ENCODE data around the gene GAD1.

GAD1 gene

DNA sequence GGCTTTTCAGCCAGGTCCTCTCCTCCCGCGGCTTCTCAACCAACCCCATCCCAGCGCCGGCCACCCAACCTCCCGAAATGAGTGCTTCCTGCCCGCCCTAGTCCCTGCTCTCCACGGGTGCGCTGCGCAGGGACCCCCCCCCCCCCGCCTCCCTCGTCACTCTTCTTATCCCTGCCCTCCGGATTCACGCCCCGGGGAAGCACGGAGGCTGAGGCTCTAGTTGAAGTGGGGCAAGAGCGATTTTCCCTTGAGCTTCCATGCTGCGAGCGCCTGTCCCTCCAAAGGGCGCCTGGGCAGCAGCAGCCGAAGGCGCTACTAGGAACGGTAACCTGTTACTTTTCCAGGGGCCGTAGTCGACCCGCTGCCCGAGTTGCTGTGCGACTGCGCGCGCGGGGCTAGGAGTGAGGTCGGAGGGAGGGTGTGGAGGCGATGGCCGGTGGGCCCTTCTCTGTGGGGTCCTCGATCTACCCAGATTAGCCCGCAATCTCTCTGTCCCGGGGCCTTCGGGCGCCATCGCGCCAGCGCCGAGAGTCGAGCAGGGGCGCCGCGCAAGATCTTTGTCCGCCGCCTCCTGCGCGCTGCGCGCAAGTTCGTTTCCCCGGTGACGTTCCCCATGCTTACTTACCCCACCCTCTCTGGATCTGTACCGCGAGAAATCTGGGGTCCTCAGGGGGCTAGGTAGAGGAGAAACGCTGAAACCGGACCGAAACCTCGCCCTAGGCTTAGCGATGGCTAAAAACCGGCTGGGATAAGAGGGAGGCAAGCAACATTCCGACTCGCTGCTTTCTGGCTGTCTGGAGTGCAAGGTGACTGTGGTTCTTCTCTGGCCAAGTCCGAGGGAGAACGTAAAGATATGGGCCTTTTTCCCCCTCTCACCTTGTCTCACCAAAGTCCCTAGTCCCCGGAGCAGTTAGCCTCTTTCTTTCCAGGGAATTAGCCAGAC, 677 bp downstream of the GAD1 start:
- Histone ChIP-seq H3K4me3 (peak overlapping the region; percentile 17 to 45 (median 29)), H3K27ac (no peak overlapping the region)

DNA sequence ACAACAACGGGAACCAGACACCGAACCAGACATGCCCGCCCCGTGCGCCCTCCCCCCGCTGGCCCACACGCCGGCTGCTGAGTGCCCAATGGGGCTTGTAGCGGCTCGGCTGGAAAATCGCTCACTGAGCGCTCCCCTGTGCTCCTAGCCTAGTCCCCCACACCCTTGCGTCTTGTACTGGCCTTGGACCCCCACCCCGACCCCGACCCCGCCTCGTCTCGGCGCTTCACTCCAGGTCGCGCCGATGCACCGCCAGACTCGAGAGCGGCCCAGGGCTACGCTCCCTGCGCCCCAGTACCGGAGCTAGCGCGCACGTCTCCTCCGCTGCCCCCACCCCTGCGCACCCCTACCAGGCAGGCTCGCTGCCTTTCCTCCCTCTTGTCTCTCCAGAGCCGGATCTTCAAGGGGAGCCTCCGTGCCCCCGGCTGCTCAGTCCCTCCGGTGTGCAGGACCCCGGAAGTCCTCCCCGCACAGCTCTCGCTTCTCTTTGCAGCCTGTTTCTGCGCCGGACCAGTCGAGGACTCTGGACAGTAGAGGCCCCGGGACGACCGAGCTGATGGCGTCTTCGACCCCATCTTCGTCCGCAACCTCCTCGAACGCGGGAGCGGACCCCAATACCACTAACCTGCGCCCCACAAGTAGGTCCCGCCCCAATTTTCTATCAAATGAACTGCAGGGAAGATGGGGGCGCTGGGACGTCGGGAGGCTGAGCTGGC, 1.5 kb downstream of the GAD1 start:
- H3K4me3 ChIP-seq, result peak overlapping the region in 5 of 7 experiments; percentile 19 to 45 (median 32)

DNA sequence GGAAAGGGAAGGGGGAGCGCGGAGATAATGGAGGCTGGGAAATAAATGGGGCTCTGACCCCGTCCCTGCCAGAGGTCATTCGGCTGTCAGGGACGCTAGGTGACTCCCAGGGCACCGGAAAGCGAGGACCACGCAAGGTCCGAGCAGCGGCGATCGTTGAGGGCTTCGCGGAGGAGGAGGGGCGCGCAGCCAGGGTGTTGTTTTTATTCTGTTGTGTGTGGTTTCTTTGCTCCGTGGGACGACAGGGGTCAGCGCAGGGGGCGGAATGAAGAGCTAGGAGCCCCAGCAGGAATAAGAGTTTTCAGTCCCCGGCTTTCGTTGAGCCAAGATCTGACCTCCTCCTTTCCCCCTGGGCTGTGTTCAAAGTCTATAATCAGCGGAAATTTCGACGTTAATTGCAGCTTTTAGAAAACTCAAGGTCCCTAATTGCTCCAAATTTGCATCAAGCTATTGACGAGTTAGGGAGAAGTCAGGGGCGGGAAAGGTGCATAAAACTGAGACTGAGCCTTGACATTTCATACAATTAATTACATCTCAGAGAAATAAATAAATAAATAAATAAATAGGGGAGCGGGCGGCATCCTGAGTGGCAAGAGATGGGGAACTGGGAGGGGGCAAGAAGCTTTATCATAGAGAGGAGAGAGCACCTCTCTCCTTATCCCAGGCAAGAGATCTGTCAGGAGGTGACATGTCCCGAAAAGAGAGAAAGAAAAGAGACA, 2.2 kb downstream of the GAD1 start:
- Histone ChIP-seq H3K27ac (no peak overlapping the region), H3K4me3 (peak overlapping the region in 1 of 7 experiments; percentile 38)

More for the DNA sequence above, 1.5 kb downstream of the GAD1 start:
- no peak overlapping the region for H3K27ac ChIP-seq

DNA sequence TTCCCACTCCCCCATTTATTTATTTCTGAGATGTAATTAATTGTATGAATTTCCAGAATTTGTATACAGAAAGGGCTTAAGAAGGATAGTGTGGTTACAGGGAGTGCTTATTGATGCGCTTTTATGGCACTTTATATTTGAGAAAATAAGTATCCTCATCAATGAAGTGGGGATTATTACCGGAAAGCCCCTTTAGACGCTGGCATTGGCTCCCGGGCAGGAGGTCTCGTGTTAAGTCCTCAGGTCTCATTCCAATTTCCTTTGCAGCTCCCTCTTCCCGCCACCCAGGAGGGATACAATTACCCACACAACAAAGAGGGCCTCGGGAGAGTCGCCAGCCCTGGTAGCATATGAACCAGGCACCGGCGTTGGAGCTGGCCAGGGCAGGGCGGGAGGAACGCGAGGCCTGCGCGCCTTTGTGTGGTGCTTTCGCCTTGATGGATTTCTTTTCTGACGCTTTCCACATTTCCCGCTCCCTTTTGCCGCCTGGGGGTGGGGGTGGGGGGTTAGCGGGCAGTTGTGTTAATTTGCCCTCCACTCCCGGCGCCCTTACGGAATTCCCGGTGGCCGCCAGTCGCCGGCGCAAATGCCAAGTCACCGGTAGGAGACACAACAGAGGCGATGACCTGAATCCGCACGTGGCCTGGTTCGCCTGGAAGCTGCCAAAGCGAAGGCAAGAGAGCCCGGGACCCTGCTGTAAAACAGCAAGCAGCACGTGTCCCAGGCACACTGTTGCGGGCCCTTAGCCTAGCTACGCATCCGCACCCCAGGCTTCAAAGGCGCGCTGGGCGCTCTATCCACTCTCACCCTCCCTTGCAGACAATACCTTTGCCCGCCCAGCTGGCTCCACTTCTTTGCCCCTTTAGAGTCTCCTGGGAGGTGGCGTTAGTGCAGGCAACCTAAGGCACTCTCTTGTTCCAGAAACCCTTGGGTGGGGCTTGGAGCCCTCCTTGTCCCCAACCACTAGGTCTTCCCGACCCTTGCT, 3.3 kb downstream of the GAD1 start:
- no peak overlapping the region for H3K27ac ChIP-seq

DNA sequence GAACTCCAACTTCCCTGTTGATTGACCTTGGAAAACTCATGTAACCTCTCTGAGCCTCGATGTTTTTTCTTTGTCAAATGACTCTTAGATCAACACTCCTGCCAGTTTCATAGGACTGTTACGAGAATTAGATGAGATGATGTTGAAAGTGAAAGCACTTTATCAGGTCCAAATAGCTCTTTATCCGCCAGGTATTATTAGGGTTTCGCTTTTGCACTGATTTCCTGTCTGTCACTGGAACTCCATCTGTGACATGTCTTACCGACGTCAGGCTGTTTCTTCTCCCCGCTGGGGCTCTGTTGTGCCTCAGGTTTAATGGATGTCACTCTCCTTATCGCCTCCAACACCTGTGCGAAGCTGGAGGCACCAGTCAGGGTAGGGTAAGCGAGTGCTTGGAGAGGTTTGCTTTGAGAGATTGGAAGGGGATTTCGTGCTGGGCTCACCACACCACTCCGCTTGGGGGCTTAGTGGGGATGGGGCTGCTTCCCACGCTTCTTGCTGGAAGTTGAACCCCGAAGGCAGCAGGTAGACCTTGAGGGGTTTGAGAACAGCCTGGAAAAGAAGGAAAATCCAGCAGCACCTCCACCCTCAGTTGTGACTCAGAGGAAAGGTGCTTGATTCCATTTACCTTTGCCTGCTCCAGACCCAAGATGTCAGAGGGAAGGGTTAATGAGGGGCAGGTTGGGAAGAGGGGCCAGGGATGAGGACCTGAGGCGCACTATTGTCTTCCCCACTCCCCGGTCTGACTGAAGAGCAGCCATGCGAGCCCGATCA, 4.3 kb downstream of the GAD1 start:
- Histone ChIP-seq H3K4me3 (peak overlapping the region in 4 of 7 experiments; percentile 6 to 28 (median 15)), H3K27ac (no peak overlapping the region)

More for the DNA sequence above, 3.3 kb downstream of the GAD1 start:
- peak overlapping the region in 3 of 7 experiments; percentile 6 to 23 (median 19) for H3K4me3 ChIP-seq

DNA sequence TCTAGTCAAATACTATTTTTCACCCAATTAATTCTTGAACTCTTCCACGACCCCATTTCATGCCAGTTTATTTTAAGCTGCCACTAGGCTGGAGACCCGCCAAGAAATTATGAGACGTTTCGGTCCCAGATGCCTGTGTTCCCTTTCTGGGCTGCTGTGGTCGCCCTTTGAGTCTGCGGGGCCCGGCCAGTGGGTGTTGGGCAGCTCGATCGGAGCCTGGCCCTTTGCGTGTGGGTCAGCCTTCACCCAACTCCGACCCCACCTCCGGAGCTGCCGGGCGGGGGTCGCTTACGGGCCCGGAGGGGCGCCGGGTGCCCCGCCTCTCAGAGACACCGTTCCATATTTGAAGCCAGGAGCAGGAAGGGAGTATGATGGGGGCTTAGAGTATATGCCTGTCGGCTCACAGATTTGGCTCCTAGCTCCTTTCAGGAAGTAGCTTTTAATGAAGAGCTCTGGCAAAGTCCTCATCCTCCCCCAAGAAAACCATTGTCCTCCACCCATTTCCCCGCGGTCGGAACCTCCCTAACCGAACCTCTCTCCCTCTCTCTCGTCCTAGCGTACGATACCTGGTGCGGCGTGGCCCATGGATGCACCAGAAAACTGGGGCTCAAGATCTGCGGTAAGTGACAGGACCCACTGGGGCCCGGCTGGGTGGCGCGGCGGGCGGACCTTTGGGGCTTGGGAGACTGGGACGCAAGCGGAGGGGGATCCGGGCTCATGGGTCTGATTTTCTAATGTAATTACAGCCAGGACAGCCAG, 5.0 kb downstream of the GAD1 start:
- Histone ChIP-seq H3K4me3 (peak overlapping the region in 2 of 7 experiments; percentile 23 to 28), H3K27ac (no peak overlapping the region)

DNA sequence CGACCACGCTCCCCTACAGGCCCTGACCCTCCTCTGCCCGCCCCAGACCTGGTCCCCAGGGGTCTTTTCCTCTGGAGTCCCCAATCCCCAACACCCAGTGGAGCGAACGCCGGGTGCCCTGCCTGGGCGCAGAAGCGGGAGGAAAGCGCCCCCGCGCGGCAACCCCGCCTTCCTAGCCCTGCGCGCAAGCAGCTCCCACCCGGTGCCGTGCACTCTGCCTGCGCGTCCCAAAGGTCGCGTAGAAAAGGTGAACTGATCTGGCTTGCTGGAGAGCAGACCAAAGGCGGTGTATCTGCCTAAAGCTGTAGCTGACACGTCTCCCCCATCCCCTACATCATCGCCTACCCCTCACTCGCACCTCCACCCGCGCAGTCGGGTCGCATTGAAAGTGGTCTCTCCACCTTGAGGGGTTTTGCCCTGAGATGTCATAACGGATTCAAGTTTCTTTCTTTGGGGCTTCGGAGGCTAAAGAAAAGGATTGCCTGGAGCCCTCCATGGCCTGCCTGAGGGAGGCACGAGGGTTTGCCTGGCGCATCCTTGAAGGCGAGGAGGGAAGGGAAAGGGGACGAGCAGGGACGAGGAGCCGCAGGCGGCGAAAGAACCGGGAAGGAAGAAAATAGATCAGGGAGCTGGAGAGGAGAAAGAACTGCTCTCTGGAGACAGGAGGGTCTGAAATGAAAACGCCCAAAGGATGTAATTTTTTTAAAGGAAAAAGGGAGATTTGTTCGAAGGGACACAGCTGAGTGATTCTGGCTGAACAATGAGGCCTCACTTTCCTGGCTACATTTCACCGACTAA, 5.8 kb downstream of the GAD1 start:
- H3K27ac ChIP-seq, result no peak overlapping the region
- H3K4me3 ChIP-seq, result peak overlapping the region in 2 of 7 experiments; percentile 7 to 28

DNA sequence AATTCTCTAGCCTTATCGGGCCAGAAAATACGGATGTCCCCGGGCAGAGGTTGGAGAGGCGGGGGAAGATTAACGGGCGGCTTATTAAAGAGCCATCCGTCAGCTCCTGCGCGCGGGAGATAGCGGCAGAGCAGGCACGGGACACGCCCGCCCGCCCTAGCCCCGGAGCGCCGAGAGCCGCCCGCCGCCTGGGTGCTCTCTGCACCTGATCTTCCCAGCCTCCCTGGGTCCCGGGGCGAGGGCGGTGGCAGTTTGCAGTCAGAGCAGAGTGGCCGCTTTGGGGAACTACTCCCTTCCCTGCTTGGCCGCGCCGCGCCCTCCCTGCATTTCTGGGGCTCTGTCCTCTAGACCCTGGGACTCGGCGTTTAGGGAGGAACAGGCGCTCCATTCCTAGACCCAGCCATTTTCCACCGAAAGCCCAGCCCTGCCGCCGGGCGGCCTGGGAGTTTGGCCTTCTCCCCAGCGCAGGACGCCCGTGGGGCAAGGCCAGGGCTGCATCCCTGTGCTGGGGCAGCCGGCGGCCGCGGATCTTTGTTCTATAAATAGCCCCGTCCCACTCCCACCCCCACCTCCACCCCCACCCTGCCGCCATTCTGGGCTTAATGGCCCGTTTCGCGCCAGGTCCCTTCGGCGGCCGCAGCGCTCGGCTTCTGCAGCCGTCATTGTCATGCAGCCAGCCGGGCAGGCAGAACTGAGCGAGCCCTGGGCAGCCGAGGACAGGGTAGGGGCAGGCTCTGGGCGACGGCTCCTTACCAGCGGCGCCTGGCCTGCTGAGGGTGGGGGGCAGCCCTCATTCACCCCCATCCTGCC, 6.6 kb downstream of the GAD1 start:
- Histone ChIP-seq H3K27ac (no peak overlapping the region), H3K4me3 (peak overlapping the region in 2 of 7 experiments; percentile 7 to 25)

DNA sequence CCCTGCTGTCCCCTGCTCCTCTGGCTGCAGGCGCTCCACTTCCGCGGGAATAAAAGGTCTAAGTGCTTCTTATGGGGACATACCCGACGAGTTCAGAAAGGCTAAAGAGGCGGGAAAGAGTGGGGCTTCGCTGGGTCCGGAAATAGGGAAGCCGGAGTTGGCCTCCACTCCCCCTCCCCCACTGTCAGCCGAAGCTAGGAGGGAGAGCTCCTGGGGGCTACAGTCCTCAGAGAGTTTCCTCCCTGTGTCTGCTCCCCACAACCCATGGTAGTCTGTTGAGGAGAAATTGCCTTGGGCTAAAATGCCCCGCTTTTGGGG, 7.2 kb downstream of the GAD1 start:
- Histone ChIP-seq H3K4me3 (peak overlapping the region in 1 of 7 experiments; percentile 7), H3K27ac (no peak overlapping the region)

DNA sequence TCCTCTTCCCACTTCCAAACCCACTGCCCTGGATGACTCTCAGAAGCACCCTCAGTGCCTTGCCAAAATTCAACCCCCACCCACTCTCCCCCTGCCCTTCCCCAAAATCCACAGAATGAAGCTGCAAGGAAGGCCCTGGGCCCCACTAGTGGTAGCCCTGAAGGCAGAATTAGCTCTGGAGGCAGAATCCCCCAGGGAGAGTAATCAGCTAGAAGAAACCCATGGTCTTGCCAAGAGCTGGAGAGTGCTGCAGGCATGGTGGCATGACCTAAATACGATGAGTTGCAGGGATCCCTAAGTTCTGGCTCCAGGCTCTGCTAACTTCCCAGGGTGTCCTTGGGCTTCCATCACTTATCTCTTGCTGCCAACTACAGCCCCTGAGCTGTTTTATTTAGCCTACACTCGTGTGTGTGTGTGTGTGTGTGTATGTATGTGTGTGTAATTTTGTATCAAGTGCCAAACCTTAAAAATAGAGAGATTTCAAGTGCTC, 7.9 kb downstream of the GAD1 start:
- H3K27ac ChIP-seq, result no peak overlapping the region
- no peak overlapping the region for H3K4me3 ChIP-seq

DNA sequence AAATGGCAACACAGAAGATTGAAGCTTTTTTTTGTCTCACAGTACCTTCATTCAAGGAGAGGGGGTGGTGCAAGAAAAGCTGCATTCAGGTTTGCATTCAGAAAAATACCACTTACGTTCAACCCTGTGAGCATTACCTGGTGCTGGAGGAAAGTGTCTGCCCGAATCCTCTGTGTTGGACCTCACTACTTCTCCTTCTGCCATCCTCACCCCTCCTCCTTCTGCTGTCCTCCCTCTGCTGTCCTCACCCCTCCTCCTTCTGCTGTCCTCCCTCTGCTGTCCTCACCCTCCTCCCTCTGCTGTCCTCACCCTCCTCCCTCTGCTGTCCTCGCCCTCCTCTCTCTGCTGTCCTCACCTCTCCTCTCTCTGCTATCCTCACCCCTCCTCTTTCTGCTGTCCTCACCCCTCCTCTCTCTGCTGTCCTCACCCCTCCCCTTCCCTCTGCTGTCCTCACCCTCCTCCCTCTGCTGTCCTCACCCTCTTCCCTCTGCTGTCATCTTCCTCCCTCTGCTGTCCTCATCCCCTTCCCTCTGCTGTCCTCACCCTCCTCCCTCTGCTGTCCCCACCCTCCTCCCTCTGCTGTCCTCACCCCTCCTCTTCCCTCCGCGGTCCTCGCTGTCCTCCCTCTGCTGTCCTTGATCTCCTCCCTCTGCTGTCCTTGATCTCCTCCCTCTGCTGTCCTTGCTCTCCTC, 11.3 kb downstream of the GAD1 start:
- Histone ChIP-seq H3K27ac (no peak overlapping the region), H3K4me3 (no peak overlapping the region)

DNA sequence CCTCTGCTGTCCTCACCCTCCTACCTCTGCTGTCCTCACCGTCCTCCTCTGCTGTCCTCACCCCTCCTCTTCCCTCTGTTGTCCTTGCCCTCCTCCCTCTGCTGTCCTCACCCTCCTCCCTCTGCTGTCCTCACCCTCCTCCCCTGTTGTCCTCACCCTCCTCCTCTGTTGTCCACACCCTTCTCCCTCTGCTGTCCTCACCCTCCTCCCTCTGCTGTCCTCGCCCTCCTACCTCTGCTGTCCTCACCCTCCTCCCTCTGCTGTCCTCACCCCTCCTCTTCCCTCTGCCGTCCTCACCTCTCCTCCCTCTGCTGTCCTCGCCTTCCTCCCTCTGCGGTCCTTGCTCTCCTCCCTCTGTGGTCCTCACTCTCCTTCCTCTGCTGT, 11.8 kb downstream of the GAD1 start:
- Histone ChIP-seq H3K27ac (no peak overlapping the region), H3K4me3 (no peak overlapping the region)

DNA sequence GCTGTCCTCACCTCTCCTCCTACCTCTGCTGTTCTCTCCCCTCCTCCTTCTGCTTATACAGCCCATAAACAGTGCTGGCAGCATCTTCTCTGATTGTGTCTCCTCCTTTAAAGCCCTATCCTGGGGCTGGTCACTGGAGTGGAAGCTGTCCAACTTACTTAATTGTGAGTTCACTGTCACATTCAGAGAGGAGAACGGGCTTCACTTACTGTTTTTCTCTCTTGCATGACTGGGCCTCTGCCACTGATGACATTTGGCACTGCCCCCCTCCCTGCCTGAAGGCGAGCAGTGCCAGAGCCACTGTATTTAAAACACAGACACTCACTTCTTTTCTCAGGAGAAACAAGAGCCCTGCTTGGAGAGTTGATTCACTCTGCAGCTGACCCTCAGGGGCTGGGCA, 12.3 kb downstream of the GAD1 start:
- H3K27ac ChIP-seq, result no peak overlapping the region

DNA sequence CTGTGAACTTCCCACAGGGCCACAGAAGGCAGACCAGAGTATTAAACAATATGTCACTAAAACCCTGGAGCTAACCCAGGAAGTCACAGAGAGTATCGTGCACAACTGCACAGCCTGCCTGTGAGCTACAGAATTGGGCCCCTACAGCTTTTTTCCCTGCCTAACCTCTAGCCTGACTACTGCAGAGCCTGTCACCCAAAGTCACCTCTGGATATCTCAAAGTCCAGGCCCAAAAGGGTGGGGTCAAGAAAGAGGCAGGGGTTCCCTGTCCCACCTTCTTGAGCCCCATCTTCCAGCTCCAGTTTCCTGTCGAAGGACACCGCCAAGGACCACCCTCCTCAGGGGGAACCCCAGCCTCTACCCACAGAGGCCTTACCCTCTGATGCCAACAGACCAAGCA, 13.5 kb downstream of the GAD1 start:
- no peak overlapping the region for H3K27ac ChIP-seq
- no peak overlapping the region for H3K4me3 ChIP-seq

More for the DNA sequence above, 12.3 kb downstream of the GAD1 start:
- no peak overlapping the region for H3K4me3 ChIP-seq

DNA sequence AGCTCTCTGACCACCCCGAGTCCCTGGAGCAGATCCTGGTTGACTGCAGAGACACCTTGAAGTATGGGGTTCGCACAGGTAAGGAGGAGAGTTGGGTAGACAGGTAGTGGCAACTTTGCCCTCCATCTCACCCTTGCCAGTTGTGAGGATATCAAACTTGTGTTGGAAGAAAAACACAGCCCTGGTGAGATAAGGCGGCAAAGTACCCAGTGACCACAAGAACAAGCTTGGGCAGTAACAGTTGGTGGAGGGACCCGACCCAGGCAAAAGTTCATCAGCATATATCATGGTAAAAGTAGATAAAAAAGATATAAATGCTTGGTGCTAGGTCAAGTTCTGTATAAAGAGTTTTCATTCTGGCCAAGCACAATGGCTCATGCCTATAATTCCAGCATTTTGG, 14.4 kb downstream of the GAD1 start:
- Histone ChIP-seq H3K4me3 (no peak overlapping the region), H3K27ac (no peak overlapping the region)
